GM19239 (cell line): ENCODE measurements around the gene SCD5.

ENCODE experiments used
- DNase-seq: peaks from one replicate; pipeline ENCODE4 v3.0.0; 2011; ENCODE audit warnings: low spot score; ENCODE audit not compliant: insufficient read length
- FAIRE-seq: peaks from 2 replicates; lab custom pipeline; 2011; peaks lifted over from hg19 to GRCh38; lab: Jason Lieb, UNC

SCD5 gene

GRCh38 chr4:82797405-82798111 lies 1.0 kb downstream of the SCD5 start:
- FAIRE-seq, result no peak
- peak; percentile 10 for DNase-seq

GRCh38 chr4:82797040-82797404 lies 1.6 kb downstream of the SCD5 start:
- DNase-seq (no peak), FAIRE-seq (no peak)

- no peak for FAIRE-seq
Observed at GRCh38 chr4:82792912-82793649, 5.5 kb downstream of the SCD5 start.

GRCh38 chr4:82791179-82791578 lies 7.4 kb downstream of the SCD5 start:
- FAIRE-seq, result no peak
- DNase-seq, result no peak

More at GRCh38 chr4:82792912-82793649, 5.5 kb downstream of the SCD5 start:
- no peak for DNase-seq

- FAIRE-seq (no peak), DNase-seq (no peak)
Observed at GRCh38 chr4:82790060-82790660, 8.4 kb downstream of the SCD5 start.

GRCh38 chr4:82789025-82789776 lies 9.4 kb downstream of the SCD5 start:
- no peak for DNase-seq
- no peak for FAIRE-seq

- FAIRE-seq, result no peak
- no peak for DNase-seq
Observed at GRCh38 chr4:82787342-82787741, 11.3 kb downstream of the SCD5 start.

GRCh38 chr4:82786828-82787227 lies 11.8 kb downstream of the SCD5 start:
- no peak for FAIRE-seq
- DNase-seq, result no peak

- no peak for FAIRE-seq
- no peak for DNase-seq
Observed at GRCh38 chr4:82785611-82786400, 12.8 kb downstream of the SCD5 start.

GRCh38 chr4:82784681-82785610 lies 13.7 kb downstream of the SCD5 start:
- no peak for DNase-seq
- FAIRE-seq, result no peak

GRCh38 chr4:82782626-82783345 lies 15.8 kb downstream of the SCD5 start:
- FAIRE-seq (no peak), DNase-seq (no peak)

- FAIRE-seq, result no peak
Observed at GRCh38 chr4:82780752-82781231, 17.8 kb downstream of the SCD5 start.

GRCh38 chr4:82780170-82780751 lies 18.3 kb downstream of the SCD5 start:
- DNase-seq (no peak), FAIRE-seq (no peak)

More at GRCh38 chr4:82780752-82781231, 17.8 kb downstream of the SCD5 start:
- peak; percentile 9 for DNase-seq

- DNase-seq, result no peak
- no peak for FAIRE-seq
Observed at GRCh38 chr4:82779032-82779431, 19.6 kb downstream of the SCD5 start.

GRCh38 chr4:82777857-82778525 lies 20.6 kb downstream of the SCD5 start:
- no peak for FAIRE-seq
- DNase-seq, result no peak

- DNase-seq (no peak), FAIRE-seq (no peak)
Observed at GRCh38 chr4:82776925-82777542, 21.6 kb downstream of the SCD5 start.

- DNase-seq, result no peak
- FAIRE-seq, result no peak
Observed at GRCh38 chr4:82775243-82775642, 23.4 kb downstream of the SCD5 start.
